K562 (cell line): ENCODE results near the gene PGGHG. TPM values are rescaled to one million over a fixed set of nuclear protein-coding genes. Genes with fewer than 3 reads are reported as not detected.

Experiments used
- ATAC-seq: fragments of 200-7000 bp; cut with Tn5 transposase; 3 replicates; pipeline ENCODE4 v1.9.1; 2020; ENCODE audit warnings: moderate library complexity
- BruUV-seq: library from RNA; stranded (reverse); fragments of 400-500 nt; replicated peaks from 2 replicates; lab custom pipeline; 2021; lab: Mats Ljungman, UMichigan
- CTCF ChIA-PET: fragments of 300-600 bp; formaldehyde crosslinking; extraction: SDS; loops from one replicate; lab custom pipeline; 2021; ENCODE audit warnings: low intra/inter-chr PET ratio; lab: Yijun Ruan, JAX
- POLR2A ChIA-PET: fragments of 300-600, 350-650 bp; sonication (Branson Sonifier 250); formaldehyde crosslinking; extraction: SDS; loops from one replicate; lab custom pipeline; 2021; ENCODE audit warnings: antibody characterized with exemption, inconsistent platforms; lab: Yijun Ruan, JAX
- DNase-seq, 4 experiments: peaks; one replicate each; pipeline versions ENCODE4 v3.0.0 to v3.0.0-alpha.2; 2011 to 2018; ENCODE audit warnings: low spot score in 3 of 4, mixed read lengths in 3 of 4; ENCODE audit errors: extremely low read depth in 1 of 4
- FAIRE-seq: peaks from 2 replicates; lab custom pipeline; 2011; peaks lifted over from hg19 to GRCh38; lab: Jason Lieb, UNC
- H2AFZ ChIP-seq: 2 replicates; pipeline ENCODE4 v1.6.0; 2011; ENCODE audit warnings: low read depth, low read length, control low read depth, inconsistent platforms
- H3K27ac ChIP-seq: fragments of 200-600 bp; 3 replicates; pipeline ENCODE4 v1.8.0; 2011; ENCODE audit warnings: low read depth, mild to moderate bottlenecking, control low read depth, inconsistent platforms, low read length, moderate library complexity, mixed read lengths; ENCODE audit errors: extremely low read depth
- H3K27me3 ChIP-seq, 2 experiments: fragments of 300-600 bp in 1 of 2; 2 replicates in 1 of 2; 3 replicates in 1 of 2; pipeline versions ENCODE4 v1.6.0 to v1.8.0; 2011; ENCODE audit warnings: inconsistent platforms in 2 of 2, low read length in 2 of 2, mild to moderate bottlenecking in 1 of 2, mixed read lengths in 1 of 2, moderate library complexity in 1 of 2; ENCODE audit not compliant: control insufficient read depth in 2 of 2, insufficient read depth in 2 of 2
- H3K36me3 ChIP-seq: fragments of 300-600 bp; 3 replicates; pipeline ENCODE4 v1.8.0; 2011; ENCODE audit warnings: mild to moderate bottlenecking, low read length, inconsistent platforms; ENCODE audit not compliant: control insufficient read depth, insufficient read depth
- H3K4me1 ChIP-seq, 2 experiments: fragments of 200-600 bp in 1 of 2; replicated peaks in 1 of 2; 2 replicates in 1 of 2; 3 replicates in 1 of 2; pipeline versions ENCODE4 v1.5.1 to v1.8.0; 2011; ENCODE audit warnings: inconsistent platforms in 2 of 2, low read length in 2 of 2, mild to moderate bottlenecking in 1 of 2, mixed read lengths in 1 of 2, moderate library complexity in 1 of 2; ENCODE audit not compliant: control insufficient read depth in 2 of 2, insufficient read depth in 2 of 2
- H3K4me2 ChIP-seq: 2 replicates; pipeline ENCODE4 v1.6.1; 2011; ENCODE audit warnings: low read length, control low read depth, inconsistent platforms, mixed read lengths; ENCODE audit not compliant: insufficient read depth
- H3K4me3 ChIP-seq: fragments of 200-600 bp; sonication (generic), shearing (Covaris generic); 2 replicates; pipeline ENCODE4 v1.5.1; 2016; ENCODE audit warnings: control low read depth, inconsistent platforms
- H3K79me2 ChIP-seq: fragments of 200-600 bp; 3 replicates; pipeline ENCODE4 v1.8.0; 2011; ENCODE audit warnings: low read length, inconsistent platforms; ENCODE audit not compliant: control insufficient read depth, insufficient read depth
- H3K9ac ChIP-seq, 2 experiments: 2 replicates each; pipeline versions ENCODE4 v1.6.0 to v1.6.1; 2011; ENCODE audit warnings: low read depth in 2 of 2, low read length in 2 of 2, control low read depth in 1 of 2, inconsistent platforms in 1 of 2, mild to moderate bottlenecking in 1 of 2, mixed read lengths in 1 of 2; ENCODE audit not compliant: insufficient read depth in 1 of 2
- H3K9me1 ChIP-seq: one replicate; pipeline ENCODE4 v1.6.0; 2011; ENCODE audit warnings: inconsistent platforms, mild to moderate bottlenecking, low read length, moderate library complexity; ENCODE audit not compliant: control insufficient read depth, insufficient read depth
- H3K9me3 ChIP-seq: replicated peaks from 2 replicates; pipeline ENCODE4 v1.5.1; 2011; ENCODE audit warnings: low read depth, low read length, inconsistent platforms; ENCODE audit not compliant: control insufficient read depth, insufficient read depth
- H4K20me1 ChIP-seq: replicated peaks from 2 replicates; pipeline ENCODE4 v1.6.1; 2011; ENCODE audit warnings: low read length, inconsistent platforms, mixed read lengths; ENCODE audit not compliant: control insufficient read depth, insufficient read depth
- ATF3 ChIP-seq, 2 experiments: fragments of 450-650 bp in 1 of 2; sonication (generic) in 1 of 2; formaldehyde crosslinking in 1 of 2; IDR thresholded peaks in 1 of 2; conservative IDR thresholded peaks in 1 of 2; 2 replicates each; pipeline versions ENCODE4 v1.6.1 to v1.8.1; 2016 to 2023; ENCODE audit warnings: mild to moderate bottlenecking in 2 of 2, moderate library complexity in 2 of 2, inconsistent platforms in 1 of 2, missing genetic modification reagents in 1 of 2
- CHAMP1 ChIP-seq: fragments of 450-650 bp; IDR thresholded peaks from 2 replicates; pipeline ENCODE4 v1.6.1; 2016; ENCODE audit warnings: mild to moderate bottlenecking
- E2F6 ChIP-seq, 2 experiments: IDR thresholded peaks; 2 replicates each; pipeline ENCODE4 v1.6.1; 2011; ENCODE audit warnings: borderline replicate concordance in 1 of 2, control low read depth in 1 of 2, low read depth in 1 of 2, low read length in 1 of 2, mild to moderate bottlenecking in 1 of 2, mixed read lengths in 1 of 2, moderate library complexity in 1 of 2; ENCODE audit not compliant: insufficient read depth in 1 of 2, insufficient read length in 1 of 2, poor library complexity in 1 of 2, severe bottlenecking in 1 of 2; ENCODE audit errors: extremely low read depth in 1 of 2
- FIP1L1 ChIP-seq: fragments of 200-400 bp; formaldehyde crosslinking; IDR thresholded peaks from 2 replicates; pipeline ENCODE4 v1.6.1; 2018; ENCODE audit warnings: mild to moderate bottlenecking, low read depth, low read length; ENCODE audit not compliant: poor library complexity, severe bottlenecking
- KHSRP ChIP-seq: fragments of 450-650 bp; IDR thresholded peaks from 2 replicates; pipeline ENCODE4 v1.6.1; 2017
- RBM17 ChIP-seq: fragments of 200-400 bp; formaldehyde crosslinking; IDR thresholded peaks from 2 replicates; pipeline ENCODE4 v1.6.1; 2017; ENCODE audit warnings: low read depth, mild to moderate bottlenecking, low read length, borderline replicate concordance
- SRSF9 ChIP-seq: fragments of 200-400 bp; formaldehyde crosslinking; IDR thresholded peaks from 2 replicates; pipeline ENCODE4 v1.6.1; 2017; ENCODE audit warnings: low read depth, low read length, borderline replicate concordance
- ZBED1 ChIP-seq: IDR thresholded peaks from 2 replicates; pipeline ENCODE4 v1.6.1; 2014
- ZNF583 ChIP-seq: fragments of 250-450 bp; sonication (Bioruptor Pico); IDR thresholded peaks from 2 replicates; pipeline ENCODE4 v1.4.0; 2020
- WGBS: fragments of 100-300 bp; shearing (Covaris generic); methylation state at CpG from one replicate; pipeline ENCODE4 v1.1.6; 2016; ENCODE audit warnings: low coverage, mixed read lengths; ENCODE audit not compliant: insufficient coverage; ENCODE audit errors: missing lambda C conversion rate; 5-methylcytosine and 5-hydroxymethylcytosine counted together
- in situ Hi-C: fragments of 300-500 bp; cut with MboI; formaldehyde crosslinking; loops from 4 replicates; pipeline ENCODE4 v1.15.0; 2018; ENCODE audit warnings: inconsistent platforms, mixed read lengths
- intact Hi-C: fragments of 100-400 bp; cut with micrococcal nuclease; formaldehyde crosslinking; loops from 2 replicates; pipeline ENCODE4 v1.14.2; 2022
- polyA plus RNA-seq, 8 experiments: library from polyadenylated mRNA; depleted of rRNA in 4 of 8; stranded (reverse) in 5 of 8; unstranded in 3 of 8; fragments of >200 nt; fragmentation: Nextera tagmentation in 2 of 8; fragmentation: Illumina TruSeq in 1 of 8; extraction: Ambion mirVana in 2 of 8; extraction: Trizol in 1 of 8; gene quantifications; 2 replicates each; pipeline versions ENCODE4 v1.2.1 to v1.2.3, GENCODE V29; 2011 to 2014; ENCODE audit warnings: inconsistent platforms in 1 of 8, missing spikeins in 1 of 8
- total RNA-seq, 7 experiments: library from RNA; depleted of rRNA in 6 of 7; stranded (reverse); fragments of >200 nt in 6 of 7; fragmentation: Illumina TruSeq in 2 of 7; extraction: Trizol in 2 of 7; gene quantifications; 2 replicates each; pipeline versions ENCODE4 v1.2.1 to v1.2.3, GENCODE V29; 2011 to 2021; ENCODE audit warnings: low replicate concordance in 1 of 7

Gene PGGHG
- total and polyA plus RNA-seq, 9 of the 15 experiments (the other 6 are each of a cell fraction or from before 2014, with no cell fraction given) = 0.38 to 85.1 (median 18.1) TPM

- WGBS = 63% methylated on average over 10 of the region's 10 CpGs
- no peaks in the 10 kb centered on the region for H3K9me1 ChIP-seq
Measured at GRCh38 chr11:259413-259812, 29.5 kb upstream of the PGGHG start.

More at GRCh38 chr11:259413-259812, 29.5 kb upstream of the PGGHG start:
- Histone ChIP-seq H3K79me2 (no peaks in the 10 kb centered on the region), H3K9me3 (no peaks in the 10 kb centered on the region; the same call in 1 of the 2 replicates), H3K27ac (no peak overlapping the region), H2AFZ (no peak overlapping the region), H4K20me1 (no peaks in the 10 kb centered on the region), H3K9ac (no peak overlapping the region), H3K27me3 (no peaks in the 10 kb centered on the region), H3K36me3 (no peaks in the 10 kb centered on the region), H3K4me3 (no peak overlapping the region), H3K4me1 (peaks cover 13 to 19% of the 10 kb centered on the region in 2 experiments), H3K4me2 (no peak overlapping the region)
- TF ChIP-seq CHAMP1 (no peak), ATF3 (IDR thresholded peaks at IDR 0.05) (no peak), ATF3 (CRISPR knock-in tag; conservative IDR thresholded peaks at IDR 0.05) (no peak), FIP1L1 (no peak), E2F6 (IDR thresholded peaks at IDR 0.05; ENCODE audit: borderline replicate concordance in 1 of 2, extremely low read depth in 1 of 2, insufficient read depth in 1 of 2, insufficient read length in 1 of 2, low read depth in 1 of 2, low read length in 1 of 2, poor library complexity in 1 of 2, severe bottlenecking in 1 of 2) (no peak), ZBED1 (no peak), RBM17 (no peak), SRSF9 (no peak), ZNF583 (CRISPR knock-in tag) (no peak), KHSRP (no peak)
- ChIA-PET POLR2A (interaction anchor here (1.6 kb wide), 1 partner anchor 9 kb away, joined by 3 read pairs; no protein-coding TSS in a partner anchor), CTCF (no interaction called here)
- in situ Hi-C loops (no loop called here), intact Hi-C loops (no loop called here)
- BruUV-seq = no TSS peak
- no peak for DNase-seq
- FAIRE-seq = no peak
- ATAC-seq = no peak
